Measurements from ENCODE around the gene LMCD1. TPM values are rescaled to one million over a fixed set of nuclear protein-coding genes. Genes with fewer than 3 reads are reported as not detected.

LMCD1 gene
- total and polyA plus RNA-seq, 2 experiments from 2014 or later = 21.8 to 35.3 TPM

DNA sequence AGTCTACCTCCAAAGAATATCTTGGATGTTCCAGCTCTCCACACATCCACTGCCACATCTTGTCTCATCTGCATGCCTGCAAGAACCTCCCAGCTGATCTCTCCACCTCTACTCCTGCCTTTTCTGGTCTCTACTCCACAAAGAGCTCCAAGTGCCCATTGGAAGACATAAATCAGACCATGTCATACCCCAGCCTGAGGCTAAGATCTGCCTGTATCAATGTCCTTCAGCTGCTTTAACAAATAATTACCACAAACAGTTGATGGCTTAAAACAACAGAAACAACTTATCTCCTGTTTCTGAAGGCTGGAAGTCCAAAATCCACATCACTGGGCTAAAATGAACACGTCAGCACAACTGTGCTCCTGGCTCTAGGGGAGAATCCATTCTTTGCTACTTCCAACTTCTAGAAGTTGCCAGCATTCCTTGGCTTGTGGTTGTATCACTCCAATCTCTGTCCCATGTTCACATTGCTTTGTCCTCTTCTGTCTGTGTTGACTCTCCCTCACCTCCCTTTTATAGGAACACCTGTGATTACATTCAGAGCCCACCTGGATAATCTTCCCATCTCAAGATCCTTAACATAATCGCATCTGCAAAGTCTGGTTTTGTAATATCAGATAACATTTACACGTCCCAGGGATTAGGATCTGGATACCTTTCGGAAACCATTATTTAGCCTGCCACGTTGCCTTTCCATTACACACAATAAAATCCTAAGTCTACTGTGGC, 17.0 kb upstream of the LMCD1 start (continued):
- TF ChIP-seq, protein P1, sequence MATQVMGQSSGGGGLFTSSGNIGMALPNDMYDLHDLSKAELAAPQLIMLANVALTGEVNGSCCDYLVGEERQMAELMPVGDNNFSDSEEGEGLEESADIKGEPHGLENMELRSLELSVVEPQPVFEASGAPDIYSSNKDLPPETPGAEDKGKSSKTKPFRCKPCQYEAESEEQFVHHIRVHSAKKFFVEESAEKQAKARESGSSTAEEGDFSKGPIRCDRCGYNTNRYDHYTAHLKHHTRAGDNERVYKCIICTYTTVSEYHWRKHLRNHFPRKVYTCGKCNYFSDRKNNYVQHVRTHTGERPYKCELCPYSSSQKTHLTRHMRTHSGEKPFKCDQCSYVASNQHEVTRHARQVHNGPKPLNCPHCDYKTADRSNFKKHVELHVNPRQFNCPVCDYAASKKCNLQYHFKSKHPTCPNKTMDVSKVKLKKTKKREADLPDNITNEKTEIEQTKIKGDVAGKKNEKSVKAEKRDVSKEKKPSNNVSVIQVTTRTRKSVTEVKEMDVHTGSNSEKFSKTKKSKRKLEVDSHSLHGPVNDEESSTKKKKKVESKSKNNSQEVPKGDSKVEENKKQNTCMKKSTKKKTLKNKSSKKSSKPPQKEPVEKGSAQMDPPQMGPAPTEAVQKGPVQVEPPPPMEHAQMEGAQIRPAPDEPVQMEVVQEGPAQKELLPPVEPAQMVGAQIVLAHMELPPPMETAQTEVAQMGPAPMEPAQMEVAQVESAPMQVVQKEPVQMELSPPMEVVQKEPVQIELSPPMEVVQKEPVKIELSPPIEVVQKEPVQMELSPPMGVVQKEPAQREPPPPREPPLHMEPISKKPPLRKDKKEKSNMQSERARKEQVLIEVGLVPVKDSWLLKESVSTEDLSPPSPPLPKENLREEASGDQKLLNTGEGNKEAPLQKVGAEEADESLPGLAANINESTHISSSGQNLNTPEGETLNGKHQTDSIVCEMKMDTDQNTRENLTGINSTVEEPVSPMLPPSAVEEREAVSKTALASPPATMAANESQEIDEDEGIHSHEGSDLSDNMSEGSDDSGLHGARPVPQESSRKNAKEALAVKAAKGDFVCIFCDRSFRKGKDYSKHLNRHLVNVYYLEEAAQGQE (IDR thresholded peaks at IDR 0.05; ENCODE audit: unreplicated experiment) = no peak
- no peak for TF ChIP-seq POLR2AphosphoS5 (IDR thresholded peaks at IDR 0.05; ENCODE audit: low read depth)
- no peak for TF ChIP-seq ZNF331 (CRISPR knock-in tag; IDR thresholded peaks at IDR 0.05; ENCODE audit: low read depth)
- TF ChIP-seq EZH2phosphoT487 (IDR thresholded peaks at IDR 0.05; ENCODE audit: unreplicated experiment) = no peak
- TF ChIP-seq JUNB (IDR thresholded peaks at IDR 0.05; ENCODE audit: unreplicated experiment) = no peak
- TF ChIP-seq EZH2 (IDR thresholded peaks at IDR 0.05; ENCODE audit: low read depth, unreplicated experiment) = no peak

DNA sequence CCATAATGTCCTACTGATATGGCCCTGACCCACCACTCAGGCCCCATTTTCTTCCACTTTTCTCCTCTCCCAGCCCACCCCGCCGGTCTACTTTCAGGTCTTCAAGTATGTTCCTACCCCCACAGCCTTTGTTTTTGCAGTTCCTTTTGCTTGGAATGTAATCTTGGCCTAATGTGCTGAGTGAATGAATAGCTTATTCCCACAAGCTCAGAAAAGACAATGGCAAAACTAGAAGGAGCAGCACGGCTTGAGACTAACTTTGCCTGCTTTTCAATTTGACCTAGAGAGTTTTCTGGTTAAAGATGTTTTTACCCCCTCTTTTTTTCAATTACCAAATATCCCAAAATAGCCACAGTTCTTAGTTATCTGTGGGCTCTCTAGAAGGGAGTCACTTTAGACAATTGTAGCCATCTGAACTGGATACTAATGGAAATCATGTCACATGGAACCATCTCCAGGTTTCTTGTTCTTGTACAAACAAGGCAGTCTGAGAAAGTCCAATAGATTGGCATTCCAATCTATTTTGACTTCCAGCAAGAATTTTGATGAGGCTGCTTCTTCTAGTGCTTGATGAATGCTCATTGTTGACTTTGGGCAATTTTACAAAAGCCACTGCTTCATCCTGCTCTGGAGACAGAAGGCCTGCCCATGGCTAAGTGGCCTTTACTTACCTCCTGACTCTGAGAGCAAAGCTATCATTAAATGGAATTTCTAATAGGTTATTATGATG, 16.3 kb upstream of the LMCD1 start:
- ATAC-seq = no peak
- peaks cover 5% of the 10 kb centered on the region; the same call in 1 of the 2 replicates for H3K9me2 ChIP-seq (ENCODE audit: insufficient read depth)
- no peak overlapping the region for H2AFZ ChIP-seq
- H3K27me3 ChIP-seq (ENCODE audit: insufficient read depth) = no peaks in the 10 kb centered on the region
- no peaks in the 10 kb centered on the region for H3F3A ChIP-seq (replicated peaks; ENCODE audit: low read depth)
- no peak overlapping the region for H3K4me2 ChIP-seq
- Mint-ChIP-seq H3K9me3 (peaks cover 3% of the 10 kb centered on the region), H3K4me3 (no peak overlapping the region), H3K4me1 (no peaks in the 10 kb centered on the region), H3K36me3 (ENCODE audit: low read depth) (peaks cover 3% of the 10 kb centered on the region; the same call in 2 of the 3 replicates), H3K27ac (no peak overlapping the region), H3K27me3 (ENCODE audit: insufficient read depth, low read depth, poor library complexity) (peaks cover 5% of the 10 kb centered on the region)
- no peaks in the 10 kb centered on the region for H4K20me1 ChIP-seq (replicated peaks; ENCODE audit: insufficient read depth)
- no peaks in the 10 kb centered on the region; the same call in 1 of the 2 replicates for H3K36me3 ChIP-seq (ENCODE audit: insufficient read depth)
- H3K4me1 ChIP-seq (ENCODE audit: insufficient read depth) = no peaks in the 10 kb centered on the region
- no peaks in the 10 kb centered on the region for H3K79me2 ChIP-seq (replicated peaks; ENCODE audit: insufficient read depth)
- no peak overlapping the region for H3K4me3 ChIP-seq
- H3K27ac ChIP-seq (ENCODE audit: low read depth) = no peak overlapping the region
- no peak for DNase-seq (ENCODE audit: low spot score)
- TF ChIP-seq, protein P1 (IDR thresholded peaks at IDR 0.05; ENCODE audit: unreplicated experiment) = no peak
- TF ChIP-seq, protein P2, sequence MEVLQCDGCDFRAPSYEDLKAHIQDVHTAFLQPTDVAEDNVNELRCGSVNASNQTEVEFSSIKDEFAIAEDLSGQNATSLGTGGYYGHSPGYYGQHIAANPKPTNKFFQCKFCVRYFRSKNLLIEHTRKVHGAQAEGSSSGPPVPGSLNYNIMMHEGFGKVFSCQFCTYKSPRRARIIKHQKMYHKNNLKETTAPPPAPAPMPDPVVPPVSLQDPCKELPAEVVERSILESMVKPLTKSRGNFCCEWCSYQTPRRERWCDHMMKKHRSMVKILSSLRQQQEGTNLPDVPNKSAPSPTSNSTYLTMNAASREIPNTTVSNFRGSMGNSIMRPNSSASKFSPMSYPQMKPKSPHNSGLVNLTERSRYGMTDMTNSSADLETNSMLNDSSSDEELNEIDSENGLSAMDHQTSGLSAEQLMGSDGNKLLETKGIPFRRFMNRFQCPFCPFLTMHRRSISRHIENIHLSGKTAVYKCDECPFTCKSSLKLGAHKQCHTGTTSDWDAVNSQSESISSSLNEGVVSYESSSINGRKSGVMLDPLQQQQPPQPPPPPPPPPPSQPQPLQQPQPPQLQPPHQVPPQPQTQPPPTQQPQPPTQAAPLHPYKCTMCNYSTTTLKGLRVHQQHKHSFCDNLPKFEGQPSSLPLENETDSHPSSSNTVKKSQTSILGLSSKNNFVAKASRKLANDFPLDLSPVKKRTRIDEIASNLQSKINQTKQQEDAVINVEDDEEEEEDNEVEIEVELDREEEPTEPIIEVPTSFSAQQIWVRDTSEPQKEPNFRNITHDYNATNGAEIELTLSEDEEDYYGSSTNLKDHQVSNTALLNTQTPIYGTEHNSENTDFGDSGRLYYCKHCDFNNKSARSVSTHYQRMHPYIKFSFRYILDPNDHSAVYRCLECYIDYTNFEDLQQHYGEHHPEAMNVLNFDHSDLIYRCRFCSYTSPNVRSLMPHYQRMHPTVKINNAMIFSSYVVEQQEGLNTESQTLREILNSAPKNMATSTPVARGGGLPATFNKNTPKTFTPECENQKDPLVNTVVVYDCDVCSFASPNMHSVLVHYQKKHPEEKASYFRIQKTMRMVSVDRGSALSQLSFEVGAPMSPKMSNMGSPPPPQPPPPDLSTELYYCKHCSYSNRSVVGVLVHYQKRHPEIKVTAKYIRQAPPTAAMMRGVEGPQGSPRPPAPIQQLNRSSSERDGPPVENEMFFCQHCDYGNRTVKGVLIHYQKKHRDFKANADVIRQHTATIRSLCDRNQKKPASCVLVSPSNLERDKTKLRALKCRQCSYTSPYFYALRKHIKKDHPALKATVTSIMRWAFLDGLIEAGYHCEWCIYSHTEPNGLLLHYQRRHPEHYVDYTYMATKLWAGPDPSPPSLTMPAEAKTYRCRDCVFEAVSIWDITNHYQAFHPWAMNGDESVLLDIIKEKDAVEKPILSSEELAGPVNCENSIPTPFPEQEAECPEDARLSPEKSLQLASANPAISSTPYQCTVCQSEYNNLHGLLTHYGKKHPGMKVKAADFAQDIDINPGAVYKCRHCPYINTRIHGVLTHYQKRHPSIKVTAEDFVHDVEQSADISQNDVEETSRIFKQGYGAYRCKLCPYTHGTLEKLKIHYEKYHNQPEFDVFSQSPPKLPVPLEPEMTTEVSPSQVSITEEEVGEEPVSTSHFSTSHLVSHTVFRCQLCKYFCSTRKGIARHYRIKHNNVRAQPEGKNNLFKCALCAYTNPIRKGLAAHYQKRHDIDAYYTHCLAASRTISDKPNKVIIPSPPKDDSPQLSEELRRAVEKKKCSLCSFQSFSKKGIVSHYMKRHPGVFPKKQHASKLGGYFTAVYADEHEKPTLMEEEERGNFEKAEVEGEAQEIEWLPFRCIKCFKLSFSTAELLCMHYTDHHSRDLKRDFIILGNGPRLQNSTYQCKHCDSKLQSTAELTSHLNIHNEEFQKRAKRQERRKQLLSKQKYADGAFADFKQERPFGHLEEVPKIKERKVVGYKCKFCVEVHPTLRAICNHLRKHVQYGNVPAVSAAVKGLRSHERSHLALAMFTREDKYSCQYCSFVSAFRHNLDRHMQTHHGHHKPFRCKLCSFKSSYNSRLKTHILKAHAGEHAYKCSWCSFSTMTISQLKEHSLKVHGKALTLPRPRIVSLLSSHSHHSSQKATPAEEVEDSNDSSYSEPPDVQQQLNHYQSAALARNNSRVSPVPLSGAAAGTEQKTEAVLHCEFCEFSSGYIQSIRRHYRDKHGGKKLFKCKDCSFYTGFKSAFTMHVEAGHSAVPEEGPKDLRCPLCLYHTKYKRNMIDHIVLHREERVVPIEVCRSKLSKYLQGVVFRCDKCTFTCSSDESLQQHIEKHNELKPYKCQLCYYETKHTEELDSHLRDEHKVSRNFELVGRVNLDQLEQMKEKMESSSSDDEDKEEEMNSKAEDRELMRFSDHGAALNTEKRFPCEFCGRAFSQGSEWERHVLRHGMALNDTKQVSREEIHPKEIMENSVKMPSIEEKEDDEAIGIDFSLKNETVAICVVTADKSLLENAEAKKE (CRISPR knock-in tag; IDR thresholded peaks at IDR 0.05) = no peak
- TF ChIP-seq NANOG (IDR thresholded peaks at IDR 0.05; ENCODE audit: borderline replicate concordance) = no peak
- TF ChIP-seq EZH2phosphoT487 (IDR thresholded peaks at IDR 0.05; ENCODE audit: unreplicated experiment) = no peak
- TF ChIP-seq EZH2 (IDR thresholded peaks at IDR 0.05; ENCODE audit: low read depth, unreplicated experiment) = no peak
- no peak for TF ChIP-seq CREB1 (CRISPR knock-in tag; IDR thresholded peaks at IDR 0.05; ENCODE audit: low read depth)

Measured in GM23338 (cell line).